Thyroid gland (tissue), 4 donors: ENCODE measurements around the gene REG4. TPM values are rescaled to one million over a fixed set of nuclear protein-coding genes. Genes with fewer than 3 reads are reported as not detected.

Experiments
- DNase-seq, 2 donors: peaks; one replicate each; pipeline ENCODE4 v3.0.0-alpha.2; 2019
- H3K27ac ChIP-seq, 3 donors: fragments of 200-600 bp; sonication (generic); 1 replicate in 2 of 3; 2 replicates in 1 of 3; pipeline ENCODE4 v1.5.1; 2016 to 2019; ENCODE audit warnings: mild to moderate bottlenecking in 1 of 3, moderate library complexity in 1 of 3
- H3K27me3 ChIP-seq: fragments of 200-600 bp; sonication (generic); one replicate; pipeline ENCODE4 v1.5.1; 2019
- H3K36me3 ChIP-seq, 2 donors: fragments of 200-600 bp; sonication (generic); one replicate each; pipeline ENCODE4 v1.5.1; 2016 to 2019
- H3K4me1 ChIP-seq, 2 donors: fragments of 200-600 bp; sonication (generic); one replicate each; pipeline ENCODE4 v1.5.1; 2017 to 2019
- H3K4me3 ChIP-seq, 3 donors: fragments of 200-600 bp; sonication (generic); replicated peaks in 1 of 3; 1 replicate in 2 of 3; 2 replicates in 1 of 3; pipeline ENCODE4 v1.5.1; 2016; ENCODE audit warnings: mild to moderate bottlenecking in 1 of 3
- H3K9me3 ChIP-seq: fragments of 200-600 bp; sonication (generic); one replicate; pipeline ENCODE4 v1.5.1; 2017
- POLR2A ChIP-seq, 2 donors: fragments of 450-650 bp; IDR thresholded peaks; one replicate each; pipeline ENCODE4 v1.6.1; 2017; ENCODE audit warnings: antibody characterized with exemption in 2 of 2, mild to moderate bottlenecking in 2 of 2, moderate library complexity in 1 of 2
- WGBS, 2 donors: methylation state at CpG; one replicate each; pipeline ENCODE4 v1.1.5; 2017; 5-methylcytosine and 5-hydroxymethylcytosine counted together
- intact Hi-C: fragments of 100-400 bp; cut with DNase I; formaldehyde crosslinking; loops from one replicate; pipeline ENCODE4 v1.15.1; 2023
- total RNA-seq, 4 donors: library from RNA; depleted of rRNA; stranded (reverse); fragments of >200 nt; gene quantifications; one replicate each; pipeline ENCODE4 v1.2.3, GENCODE V29; 2016
- TF ChIP-seq, protein P1 (sequence below), 6 experiments: fragments of 200-600 bp in 3 of 6; fragments of 450-650 bp in 3 of 6; sonication (generic) in 3 of 6; IDR thresholded peaks; one replicate each; pipeline ENCODE4 v1.5.1; 2016 to 2019; ENCODE audit warnings: antibody characterized with exemption in 6 of 6, mild to moderate bottlenecking in 2 of 6, inconsistent platforms in 1 of 6, moderate library complexity in 1 of 6

REG4 gene
- total RNA-seq, 4 donors from 2014 or later = not detected

DNA sequence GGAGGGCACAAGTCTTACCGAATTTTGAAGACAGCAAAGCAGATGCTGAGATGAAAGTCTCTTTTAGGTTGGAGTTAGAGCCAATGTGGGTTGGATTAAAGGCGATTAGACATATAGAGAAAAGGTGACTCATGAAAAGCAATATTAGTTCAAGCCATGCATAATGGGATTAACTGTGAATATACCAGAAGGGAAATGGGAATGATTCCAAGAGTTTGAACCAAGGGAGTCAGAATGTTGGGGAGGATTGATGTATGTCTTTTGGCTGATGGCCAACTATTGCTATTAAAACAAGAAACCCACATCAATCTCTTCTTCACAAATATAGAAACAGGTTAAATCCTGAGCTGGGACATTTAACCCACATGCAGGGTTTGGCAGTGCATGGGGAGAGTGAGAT, 43.8 kb downstream of the REG4 start:
- no peaks in the 10 kb centered on the region for H3K27me3 ChIP-seq
- DNase-seq = no peak
- no peaks in the 10 kb centered on the region for H3K36me3 ChIP-seq
- H3K4me3 ChIP-seq = no peak overlapping the region
- TF ChIP-seq, protein P1, sequence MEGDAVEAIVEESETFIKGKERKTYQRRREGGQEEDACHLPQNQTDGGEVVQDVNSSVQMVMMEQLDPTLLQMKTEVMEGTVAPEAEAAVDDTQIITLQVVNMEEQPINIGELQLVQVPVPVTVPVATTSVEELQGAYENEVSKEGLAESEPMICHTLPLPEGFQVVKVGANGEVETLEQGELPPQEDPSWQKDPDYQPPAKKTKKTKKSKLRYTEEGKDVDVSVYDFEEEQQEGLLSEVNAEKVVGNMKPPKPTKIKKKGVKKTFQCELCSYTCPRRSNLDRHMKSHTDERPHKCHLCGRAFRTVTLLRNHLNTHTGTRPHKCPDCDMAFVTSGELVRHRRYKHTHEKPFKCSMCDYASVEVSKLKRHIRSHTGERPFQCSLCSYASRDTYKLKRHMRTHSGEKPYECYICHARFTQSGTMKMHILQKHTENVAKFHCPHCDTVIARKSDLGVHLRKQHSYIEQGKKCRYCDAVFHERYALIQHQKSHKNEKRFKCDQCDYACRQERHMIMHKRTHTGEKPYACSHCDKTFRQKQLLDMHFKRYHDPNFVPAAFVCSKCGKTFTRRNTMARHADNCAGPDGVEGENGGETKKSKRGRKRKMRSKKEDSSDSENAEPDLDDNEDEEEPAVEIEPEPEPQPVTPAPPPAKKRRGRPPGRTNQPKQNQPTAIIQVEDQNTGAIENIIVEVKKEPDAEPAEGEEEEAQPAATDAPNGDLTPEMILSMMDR (IDR thresholded peaks at IDR 0.05) = no peak
- TF ChIP-seq POLR2A (IDR thresholded peaks at IDR 0.05) = no peak
- peaks cover 27 to 34% of the 10 kb centered on the region in 2 donors for H3K4me1 ChIP-seq
- no peaks in the 10 kb centered on the region for H3K9me3 ChIP-seq
- intact Hi-C loops = no loop called here
- WGBS, 2 donors = 72 to 81% methylated on average over 2 of the region's 2 CpGs
- no peak overlapping the region for H3K27ac ChIP-seq

DNA sequence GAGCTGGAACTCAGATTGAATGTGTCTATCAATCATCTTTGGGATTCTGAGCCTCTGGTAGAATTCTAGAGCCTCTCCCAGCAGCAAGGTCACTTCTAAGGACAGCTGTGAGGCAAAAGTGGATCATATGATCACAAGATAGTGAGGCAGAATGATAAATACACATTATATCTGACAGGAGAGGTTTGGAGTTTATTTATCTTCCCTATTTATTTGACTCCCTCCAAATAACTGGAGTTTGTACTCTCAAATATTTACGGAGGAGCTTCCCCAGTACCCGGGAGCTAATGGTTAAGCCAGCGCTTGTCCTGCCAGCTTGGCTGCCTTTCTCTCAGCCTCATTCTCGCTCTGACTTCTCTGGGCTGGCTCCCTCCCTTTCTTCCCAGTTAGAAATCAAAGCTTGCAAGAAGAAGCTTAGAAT, 44.9 kb downstream of the REG4 start:
- no peak overlapping the region for H3K4me3 ChIP-seq
- no peak for DNase-seq
- no peaks in the 10 kb centered on the region for H3K27me3 ChIP-seq
- WGBS, 2 donors = 68 to 75% methylated on average over 4 of the region's 4 CpGs
- H3K4me1 ChIP-seq = peaks cover 22 to 27% of the 10 kb centered on the region in 2 donors
- H3K9me3 ChIP-seq = no peaks in the 10 kb centered on the region
- H3K36me3 ChIP-seq = no peaks in the 10 kb centered on the region
- intact Hi-C loops = no loop called here
- peak overlapping the region in 1 of 3 donors; percentile 51 for H3K27ac ChIP-seq
- no peak for TF ChIP-seq POLR2A (IDR thresholded peaks at IDR 0.05)
- TF ChIP-seq, protein P1 (IDR thresholded peaks at IDR 0.05) = no peak

DNA sequence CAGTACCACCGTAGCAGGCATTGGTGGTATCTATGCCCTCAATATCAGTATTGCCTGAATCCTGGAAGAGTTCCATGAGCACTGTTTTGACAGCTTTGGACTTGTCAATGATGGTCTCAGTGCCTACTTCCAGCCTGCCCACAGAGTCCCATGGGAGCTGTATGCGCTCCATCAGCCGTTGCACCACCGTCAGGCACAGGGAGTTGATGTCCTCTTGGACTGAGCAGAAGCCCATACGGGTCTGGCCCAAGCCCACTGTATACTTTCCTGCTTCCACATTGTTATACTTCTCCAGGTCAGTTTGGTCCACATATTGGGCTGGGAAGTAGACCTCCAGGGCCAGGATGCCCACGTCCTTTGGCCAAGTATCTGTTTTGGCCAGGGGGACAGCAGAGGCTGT, 47.0 kb downstream of the REG4 start:
- 89 to 91% methylated on average over 6 of the region's 6 CpGs for WGBS, 2 donors
- Histone ChIP-seq H3K27me3 (no peaks in the 10 kb centered on the region), H3K36me3 (no peaks in the 10 kb centered on the region), H3K4me1 (peaks cover 13 to 18% of the 10 kb centered on the region in 2 donors), H3K4me3 (no peak overlapping the region), H3K27ac (no peak overlapping the region), H3K9me3 (no peaks in the 10 kb centered on the region)
- no peak for TF ChIP-seq POLR2A (IDR thresholded peaks at IDR 0.05)
- TF ChIP-seq, protein P1 (IDR thresholded peaks at IDR 0.05) = no peak
- no peak for DNase-seq
- intact Hi-C loops = no loop called here

DNA sequence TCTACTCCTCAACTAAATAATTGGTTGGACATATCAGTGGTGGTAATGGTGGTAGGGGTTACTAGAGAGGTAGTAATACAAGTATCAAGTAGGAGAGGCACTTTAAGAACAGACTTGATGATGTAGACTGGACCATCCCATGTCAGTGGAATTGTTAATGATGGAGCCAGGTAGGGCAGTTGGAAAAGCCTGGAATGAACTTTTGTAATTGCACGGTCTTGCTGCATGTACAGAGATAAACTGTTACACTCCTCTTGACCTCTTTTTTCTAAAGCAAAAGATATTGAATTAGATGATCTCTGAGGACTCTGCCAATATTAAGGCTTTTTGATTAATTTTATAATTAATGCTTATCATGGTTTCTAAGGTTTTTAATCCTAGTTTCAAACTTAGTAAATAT, 48.3 kb downstream of the REG4 start:
- intact Hi-C loops = no loop called here
- H3K9me3 ChIP-seq = no peaks in the 10 kb centered on the region
- no peak overlapping the region for H3K4me3 ChIP-seq
- peaks cover 5 to 8% of the 10 kb centered on the region in 2 donors for H3K4me1 ChIP-seq
- no peaks in the 10 kb centered on the region for H3K36me3 ChIP-seq
- no peaks in the 10 kb centered on the region for H3K27me3 ChIP-seq
- no peak for DNase-seq
- TF ChIP-seq, protein P1 (IDR thresholded peaks at IDR 0.05) = no peak
- no peak for TF ChIP-seq POLR2A (IDR thresholded peaks at IDR 0.05)
- WGBS, 2 donors = 95% methylated on average over 1 of the region's 1 CpG
- H3K27ac ChIP-seq = no peak overlapping the region

DNA sequence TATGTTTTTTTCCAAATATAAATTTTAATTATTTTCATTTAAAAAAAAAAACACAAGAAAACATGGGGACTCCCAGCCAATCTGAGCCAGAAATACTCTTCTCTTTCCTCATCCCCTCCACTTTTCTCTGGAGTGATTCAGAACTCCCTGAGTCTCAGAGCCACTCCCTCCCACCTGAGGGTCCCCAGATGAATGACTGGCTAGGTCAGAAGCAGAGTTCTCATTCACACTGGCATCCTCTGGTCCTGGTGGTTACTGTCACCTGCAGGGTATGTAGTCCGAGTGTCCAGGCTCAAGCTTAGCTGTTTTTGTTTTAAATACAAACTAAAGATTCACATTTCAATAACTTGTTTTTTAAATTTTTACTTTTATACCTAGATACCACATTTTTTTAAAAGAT, 48.9 kb downstream of the REG4 start:
- Histone ChIP-seq H3K27me3 (no peaks in the 10 kb centered on the region), H3K4me1 (peaks cover 5 to 8% of the 10 kb centered on the region in 2 donors), H3K27ac (no peak overlapping the region), H3K36me3 (no peaks in the 10 kb centered on the region), H3K9me3 (no peaks in the 10 kb centered on the region), H3K4me3 (no peak overlapping the region)
- 91 to 95% methylated on average over 1 of the region's 1 CpG for WGBS, 2 donors
- TF ChIP-seq POLR2A (IDR thresholded peaks at IDR 0.05) = no peak
- TF ChIP-seq, protein P1 (IDR thresholded peaks at IDR 0.05) = no peak
- intact Hi-C loops = no loop called here
- DNase-seq = no peak
